Tibial nerve (tissue), 4 donors: ENCODE results near the gene ASB10. TPM values are rescaled to one million over a fixed set of nuclear protein-coding genes. Genes with fewer than 3 reads are reported as not detected.

Experiments used
- DNase-seq, 2 donors: peaks; one replicate each; pipeline ENCODE4 v3.0.0-alpha.2; 2019; ENCODE audit warnings: low spot score in 2 of 2
- H3K27ac ChIP-seq, 4 donors: fragments of 200-600 bp; sonication (generic) in 3 of 4; one replicate each; pipeline ENCODE4 v1.5.1; 2017 to 2019; ENCODE audit warnings: mild to moderate bottlenecking in 1 of 4
- H3K27me3 ChIP-seq, 2 donors: fragments of 200-600 bp; sonication (generic) in 1 of 2; one replicate each; pipeline versions ENCODE4 v1.5.1 to v1.6.0; 2017 to 2019
- H3K36me3 ChIP-seq, 3 donors: fragments of 200-600 bp; sonication (generic); one replicate each; pipeline ENCODE4 v1.5.1; 2018 to 2019
- H3K4me1 ChIP-seq, 4 donors: fragments of 200-600 bp; sonication (generic) in 3 of 4; one replicate each; pipeline ENCODE4 v1.5.1; 2017 to 2019
- H3K4me3 ChIP-seq, 4 donors: fragments of 200-600 bp; sonication (generic) in 3 of 4; one replicate each; pipeline ENCODE4 v1.5.1; 2017 to 2019; ENCODE audit warnings: mild to moderate bottlenecking in 1 of 4, moderate library complexity in 1 of 4
- H3K9me3 ChIP-seq, 4 donors: fragments of 200-600 bp; sonication (generic) in 3 of 4; one replicate each; pipeline ENCODE4 v1.5.1; 2017 to 2019
- EP300 ChIP-seq, 2 donors: sonication (generic); formaldehyde crosslinking; IDR thresholded peaks; one replicate each; pipeline ENCODE4 v1.6.1; 2017; ENCODE audit warnings: antibody characterized with exemption in 2 of 2, mild to moderate bottlenecking in 1 of 2
- POLR2A ChIP-seq, 2 donors: fragments of 450-650 bp; IDR thresholded peaks; one replicate each; pipeline ENCODE4 v1.6.1; 2017; ENCODE audit warnings: antibody characterized with exemption in 2 of 2, mild to moderate bottlenecking in 2 of 2, moderate library complexity in 2 of 2
- WGBS, 2 donors: methylation state at CpG; one replicate each; pipeline ENCODE4 v1.1.5; 2018; 5-methylcytosine and 5-hydroxymethylcytosine counted together
- total RNA-seq, 4 donors: library from RNA; depleted of rRNA; stranded (reverse); fragments of >200 nt; gene quantifications; one replicate each; pipeline ENCODE4 v1.1.0, GENCODE V29; 2016
- TF ChIP-seq, protein P1 (sequence below), 5 experiments: fragments of 200-600 bp in 3 of 5; fragments of 450-650 bp in 2 of 5; sonication (generic) in 3 of 5; IDR thresholded peaks; one replicate each; pipeline ENCODE4 v1.5.1; 2016 to 2019; ENCODE audit warnings: antibody characterized with exemption in 5 of 5, mild to moderate bottlenecking in 3 of 5, moderate library complexity in 2 of 5

Gene ASB10
- total RNA-seq, 4 donors from 2014 or later: not detected

DNA sequence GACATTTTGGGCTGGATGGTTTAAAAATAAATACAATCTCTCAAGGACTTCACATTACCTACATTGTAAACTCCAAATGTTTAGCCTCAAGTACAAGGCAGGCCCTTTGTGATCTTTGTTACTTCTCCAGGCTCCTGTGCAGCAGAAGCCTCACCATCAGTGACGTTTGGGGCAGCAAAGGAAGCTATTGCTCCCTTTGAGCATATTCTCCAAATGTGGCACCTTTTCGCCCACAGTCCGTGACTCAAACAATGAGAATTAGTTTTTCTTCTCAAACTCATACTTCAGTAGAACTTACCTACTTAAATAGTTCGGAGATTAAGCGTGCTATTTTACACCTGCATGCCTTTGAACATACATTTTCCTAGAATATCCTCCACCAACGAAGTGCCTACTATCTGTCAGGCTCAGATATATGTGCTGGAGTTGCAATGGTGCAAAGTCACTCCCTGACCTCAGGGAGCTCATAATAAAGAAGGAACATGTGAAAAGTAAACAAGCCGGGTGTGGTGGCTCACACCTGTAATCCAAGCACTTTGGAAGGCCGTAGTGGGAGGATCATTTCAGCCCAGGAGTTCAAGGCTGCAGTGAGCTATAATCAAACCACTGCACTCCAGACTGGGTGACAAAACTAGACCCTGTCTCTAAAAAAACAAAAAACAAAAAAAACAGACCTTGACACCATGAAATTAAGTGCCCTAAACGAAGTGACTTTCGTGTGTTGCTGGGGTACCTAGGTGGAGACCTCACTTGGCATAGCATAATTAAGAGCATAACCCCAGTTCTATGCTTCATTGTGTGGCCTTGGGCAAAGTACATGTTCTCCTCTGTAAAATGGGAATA is 41.2 kb upstream of the ASB10 start:
- Histone ChIP-seq H3K4me3 (peak overlapping the region; percentile 43 to 87 (median 66)), H3K9me3 (no peaks in the 10 kb centered on the region), H3K27me3 (no peaks in the 10 kb centered on the region), H3K36me3 (peaks cover 0 to 18% (median 2%) of the 10 kb centered on the region in 3 donors), H3K4me1 (peaks cover 0 to 38% (median 24%) of the 10 kb centered on the region in 4 donors), H3K27ac (peak overlapping the region in 3 of 4 donors; percentile 66 to 79 (median 75))
- 73 to 75% methylated on average over 10 of the region's 10 CpGs for whole genome bisulfite sequencing, 2 donors
- DNase-seq: no peak
- TF ChIP-seq, protein P1, sequence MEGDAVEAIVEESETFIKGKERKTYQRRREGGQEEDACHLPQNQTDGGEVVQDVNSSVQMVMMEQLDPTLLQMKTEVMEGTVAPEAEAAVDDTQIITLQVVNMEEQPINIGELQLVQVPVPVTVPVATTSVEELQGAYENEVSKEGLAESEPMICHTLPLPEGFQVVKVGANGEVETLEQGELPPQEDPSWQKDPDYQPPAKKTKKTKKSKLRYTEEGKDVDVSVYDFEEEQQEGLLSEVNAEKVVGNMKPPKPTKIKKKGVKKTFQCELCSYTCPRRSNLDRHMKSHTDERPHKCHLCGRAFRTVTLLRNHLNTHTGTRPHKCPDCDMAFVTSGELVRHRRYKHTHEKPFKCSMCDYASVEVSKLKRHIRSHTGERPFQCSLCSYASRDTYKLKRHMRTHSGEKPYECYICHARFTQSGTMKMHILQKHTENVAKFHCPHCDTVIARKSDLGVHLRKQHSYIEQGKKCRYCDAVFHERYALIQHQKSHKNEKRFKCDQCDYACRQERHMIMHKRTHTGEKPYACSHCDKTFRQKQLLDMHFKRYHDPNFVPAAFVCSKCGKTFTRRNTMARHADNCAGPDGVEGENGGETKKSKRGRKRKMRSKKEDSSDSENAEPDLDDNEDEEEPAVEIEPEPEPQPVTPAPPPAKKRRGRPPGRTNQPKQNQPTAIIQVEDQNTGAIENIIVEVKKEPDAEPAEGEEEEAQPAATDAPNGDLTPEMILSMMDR (IDR thresholded peaks at IDR 0.05): no peak
- TF ChIP-seq POLR2A (IDR thresholded peaks at IDR 0.05): no peak
- no peak for TF ChIP-seq EP300 (IDR thresholded peaks at IDR 0.05)

DNA sequence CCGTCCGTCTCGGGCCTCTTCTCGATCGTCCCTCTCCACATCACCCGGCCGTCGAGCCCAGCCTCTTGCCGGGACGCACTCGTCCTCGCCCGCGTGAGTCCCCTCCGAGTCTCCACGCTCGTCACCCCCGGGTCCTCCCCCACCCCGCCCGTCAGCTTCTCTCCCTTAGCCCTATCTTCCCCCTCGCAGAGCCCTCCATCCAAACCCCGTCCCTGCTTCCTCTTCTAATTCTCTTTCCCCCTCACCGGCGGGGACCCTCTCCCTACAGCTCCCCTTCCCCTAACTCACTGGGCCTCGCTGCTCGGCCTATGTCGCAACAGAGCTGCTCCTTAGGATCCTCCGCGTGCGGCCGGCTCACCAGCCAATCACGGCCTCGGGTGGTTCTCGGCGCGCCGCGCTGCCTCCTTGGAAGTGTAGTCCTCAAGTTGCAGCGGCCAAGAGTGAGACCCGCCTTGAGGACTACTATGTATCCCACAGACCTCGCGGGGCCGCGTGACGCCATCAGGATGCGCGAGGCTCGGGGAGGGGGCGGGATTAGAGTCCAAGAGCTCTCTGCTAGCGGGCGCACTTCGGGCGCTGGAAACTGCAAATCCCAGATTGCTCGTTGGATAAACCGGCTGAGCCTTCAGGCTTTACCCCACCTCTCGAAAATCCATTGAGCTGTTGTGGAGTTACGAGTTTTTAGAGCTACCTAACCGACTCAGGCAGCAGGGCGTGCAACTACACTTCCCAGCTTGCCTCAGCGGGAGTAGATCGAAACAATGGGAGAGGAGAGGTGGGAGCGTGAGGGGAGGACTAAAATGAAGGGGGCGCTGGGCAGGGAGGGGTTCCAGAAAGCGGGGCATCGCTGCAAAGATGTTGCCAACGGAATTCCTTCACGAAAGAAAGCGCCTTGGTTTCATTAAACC is 40.1 kb upstream of the ASB10 start, which contains the start of gene ABCF2:
Gene ABCF2 (minus strand): TSS at position 331 of the 908 bp plus-strand sequence. CDS start 747 bp downstream, outside the sequence.
- Histone ChIP-seq H3K27ac (peak within 1 kb of the TSS in 3 of 4 donors; percentile 66 to 83 (median 83)), H3K4me3 (peak within 1 kb of the TSS; percentile 43 to 95 (median 84)), H3K27me3 (no peaks in the 10 kb centered on the region), H3K9me3 (no peaks in the 10 kb centered on the region), H3K36me3 (peaks cover 0 to 29% (median 2%) of the 10 kb centered on the region in 3 donors), H3K4me1 (peaks cover 0 to 33% (median 19%) of the 10 kb centered on the region in 4 donors)
- DNase-seq: peak; percentile 100
- peak in 1 of 2 donors; percentile 52 for TF ChIP-seq POLR2A (IDR thresholded peaks at IDR 0.05)
- TF ChIP-seq, protein P1 (IDR thresholded peaks at IDR 0.05): peak in 1 of 5 experiments; percentile 46
- peak; percentile 80 to 89 for TF ChIP-seq EP300 (IDR thresholded peaks at IDR 0.05)
- WGBS, 2 donors: 1% methylated on average over 68 of the region's 68 CpGs

DNA sequence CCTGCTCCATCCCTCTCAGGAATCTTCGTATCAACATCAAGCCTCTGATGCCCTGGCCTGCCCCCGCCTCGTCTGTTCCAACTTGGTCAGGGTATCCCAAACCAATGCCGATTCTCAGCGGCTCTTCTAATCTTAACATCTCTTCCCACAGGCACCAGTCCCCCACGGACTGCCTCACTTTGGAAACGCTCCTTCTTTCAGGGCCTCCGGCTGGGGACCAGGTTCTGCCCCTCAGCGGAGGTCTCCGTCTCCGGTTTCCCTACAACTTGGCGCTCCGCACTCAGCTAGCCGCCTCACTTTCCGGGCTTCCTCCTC is 39.5 kb upstream of the ASB10 start:
- no peaks in the 10 kb centered on the region for H3K9me3 ChIP-seq
- no peak for TF ChIP-seq EP300 (IDR thresholded peaks at IDR 0.05)
- TF ChIP-seq, protein P1 (IDR thresholded peaks at IDR 0.05): no peak
- no peak for TF ChIP-seq POLR2A (IDR thresholded peaks at IDR 0.05)
- no peak for DNase-seq
- peak overlapping the region; percentile 43 to 95 (median 84) for H3K4me3 ChIP-seq
- 0 to 2% methylated on average over 15 of the region's 15 CpGs for WGBS, 2 donors
- H3K27ac ChIP-seq: peak overlapping the region in 3 of 4 donors; percentile 66 to 83 (median 83)
- H3K27me3 ChIP-seq: no peaks in the 10 kb centered on the region
- H3K36me3 ChIP-seq: peaks cover 2 to 35% (median 3%) of the 10 kb centered on the region in 3 donors
- peaks cover 0 to 27% (median 15%) of the 10 kb centered on the region in 4 donors for H3K4me1 ChIP-seq

DNA sequence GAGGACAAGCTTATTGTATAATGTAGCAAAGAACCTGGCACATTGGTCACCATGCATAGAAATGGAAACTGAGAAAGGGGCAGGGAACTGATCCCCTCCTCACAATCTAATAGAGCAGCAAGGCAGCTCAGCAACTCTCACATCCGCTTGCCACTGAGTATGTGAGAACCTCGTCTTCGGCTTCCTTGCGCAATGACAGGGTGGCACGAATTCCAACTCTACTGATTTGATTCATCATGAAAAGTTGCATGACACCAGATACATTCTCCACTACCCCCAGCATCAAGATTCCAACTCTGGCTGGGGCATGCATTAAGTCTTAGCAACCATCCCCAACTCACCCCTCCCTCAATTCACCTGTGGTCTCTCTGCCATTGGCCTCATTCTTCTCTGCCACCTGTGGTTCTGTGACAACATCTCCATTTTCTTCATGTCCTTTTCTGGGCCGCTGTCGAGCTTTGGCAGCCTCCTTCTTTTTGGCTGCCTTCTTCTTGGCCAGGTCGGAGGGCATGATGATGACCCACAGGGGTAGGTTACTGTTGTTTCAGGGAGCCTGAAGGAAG is 39.0 kb upstream of the ASB10 start:
- H3K36me3 ChIP-seq: peaks cover 2 to 40% (median 4%) of the 10 kb centered on the region in 3 donors
- peak overlapping the region; percentile 43 to 95 (median 84) for H3K4me3 ChIP-seq
- no peak for DNase-seq
- 48 to 63% methylated on average over 8 of the region's 8 CpGs for WGBS, 2 donors
- TF ChIP-seq, protein P1 (IDR thresholded peaks at IDR 0.05): no peak
- no peak for TF ChIP-seq POLR2A (IDR thresholded peaks at IDR 0.05)
- TF ChIP-seq EP300 (IDR thresholded peaks at IDR 0.05): no peak
- no peak overlapping the region for H3K27ac ChIP-seq
- H3K27me3 ChIP-seq: no peaks in the 10 kb centered on the region
- H3K9me3 ChIP-seq: no peaks in the 10 kb centered on the region
- peaks cover 0 to 26% (median 13%) of the 10 kb centered on the region in 4 donors for H3K4me1 ChIP-seq
